IMR-90 (cell line): ENCODE results near the gene FAM180A. TPM values are rescaled to one million over a fixed set of nuclear protein-coding genes. Genes with fewer than 3 reads are reported as not detected.

Experiments
- ATAC-seq: fragments of 200-7000 bp; cut with Tn5 transposase; 2 replicates; pipeline ENCODE4 v1.9.1; 2020; ENCODE audit warnings: low read depth, mild to moderate bottlenecking, moderate library complexity
- BruUV-seq: library from RNA; stranded (reverse); fragments of 400-500 nt; replicated peaks from 2 replicates; lab custom pipeline; 2021; lab: Mats Ljungman, UMichigan
- CTCF ChIA-PET: fragments of 300-600 bp; formaldehyde crosslinking; extraction: SDS; loops from one replicate; lab custom pipeline; 2021; ENCODE audit warnings: antibody characterized with exemption; lab: Yijun Ruan, JAX
- POLR2A ChIA-PET: fragments of 300-600 bp; sonication (Branson Sonifier 250); formaldehyde crosslinking; loops from one replicate; lab custom pipeline; 2022; ENCODE audit warnings: antibody characterized with exemption; ENCODE audit not compliant: unreplicated experiment; lab: Charles Lee
- DNase-seq: peaks from one replicate; pipeline ENCODE4 v3.0.0; 2013
- H2AFZ ChIP-seq: replicated peaks from 2 replicates; pipeline ENCODE3; 2013; ENCODE audit warnings: low read length, mild to moderate bottlenecking; ENCODE audit not compliant: poor library complexity
- H2AK5ac ChIP-seq: 2 replicates; pipeline ENCODE4 v1.6.1; 2013; ENCODE audit warnings: low read depth, low read length, inconsistent platforms
- H2AK9ac ChIP-seq: replicated peaks from 2 replicates; pipeline ENCODE3; 2013; ENCODE audit warnings: mild to moderate bottlenecking, low read depth, low read length, moderate library complexity; ENCODE audit not compliant: poor library complexity
- H2BK120ac ChIP-seq: 2 replicates; pipeline ENCODE4 v1.6.1; 2013; ENCODE audit warnings: low read depth, low read length, inconsistent platforms
- H2BK15ac ChIP-seq: 3 replicates; pipeline ENCODE4 v1.6.1; 2013; ENCODE audit warnings: low read depth, low read length, inconsistent platforms
- H2BK20ac ChIP-seq: 2 replicates; pipeline ENCODE4 v1.6.1; 2013; ENCODE audit warnings: low read depth, mild to moderate bottlenecking, inconsistent platforms, low read length, moderate library complexity
- H2BK5ac ChIP-seq: 2 replicates; pipeline ENCODE4 v1.6.1; 2013; ENCODE audit warnings: mild to moderate bottlenecking, low read depth, low read length, inconsistent platforms; ENCODE audit not compliant: poor library complexity, severe bottlenecking
- H3K14ac ChIP-seq: replicated peaks from 2 replicates; pipeline ENCODE4 v1.6.1; 2013; ENCODE audit warnings: low read depth, low read length, inconsistent platforms
- H3K18ac ChIP-seq: 2 replicates; pipeline ENCODE4 v1.6.1; 2013; ENCODE audit warnings: low read depth, low read length, control low read depth
- H3K23ac ChIP-seq: 2 replicates; pipeline ENCODE4 v1.6.1; 2013; ENCODE audit warnings: low read depth, low read length, inconsistent platforms
- H3K27ac ChIP-seq: 2 replicates; pipeline ENCODE4 v1.5.1; 2013; ENCODE audit warnings: mild to moderate bottlenecking, control low read depth, low read length; ENCODE audit not compliant: insufficient read depth
- H3K27me3 ChIP-seq: 2 replicates; pipeline ENCODE4 v1.6.1; 2013; ENCODE audit warnings: low read length; ENCODE audit not compliant: control insufficient read depth, insufficient read depth
- H3K36me3 ChIP-seq: 2 replicates; pipeline ENCODE4 v1.6.1; 2013; ENCODE audit warnings: low read length, mixed read lengths; ENCODE audit not compliant: control insufficient read depth, insufficient read depth
- H3K4ac ChIP-seq: 2 replicates; pipeline ENCODE4 v1.6.1; 2013; ENCODE audit warnings: low read depth, low read length, inconsistent platforms
- H3K4me1 ChIP-seq: 2 replicates; pipeline ENCODE4 v1.6.1; 2013; ENCODE audit warnings: low read length, mixed read lengths; ENCODE audit not compliant: control insufficient read depth, insufficient read depth
- H3K4me2 ChIP-seq: 2 replicates; pipeline ENCODE4 v1.6.1; 2013; ENCODE audit warnings: low read depth, mild to moderate bottlenecking, control low read depth, low read length, moderate library complexity
- H3K4me3 ChIP-seq: 2 replicates; pipeline ENCODE4 v1.5.1; 2013; ENCODE audit warnings: low read depth, mild to moderate bottlenecking, control low read depth, low read length, moderate library complexity; ENCODE audit not compliant: insufficient read depth
- H3K56ac ChIP-seq: 2 replicates; pipeline ENCODE4 v1.6.1; 2013; ENCODE audit warnings: low read length, inconsistent platforms; ENCODE audit not compliant: insufficient read depth; ENCODE audit errors: extremely low read depth
- H3K79me1 ChIP-seq, 2 experiments: 2 replicates each; pipeline ENCODE4 v1.6.1; 2013; ENCODE audit warnings: low read length in 2 of 2, inconsistent platforms in 1 of 2, low read depth in 1 of 2
- H3K9ac ChIP-seq: 2 replicates; pipeline ENCODE4 v1.6.1; 2013; ENCODE audit warnings: low read depth, low read length, control low read depth
- H3K9me1 ChIP-seq: 2 replicates; pipeline ENCODE4 v1.6.1; 2013; ENCODE audit warnings: low read length, inconsistent platforms; ENCODE audit not compliant: insufficient read depth
- H3K9me3 ChIP-seq: 2 replicates; pipeline ENCODE4 v1.6.1; 2013; ENCODE audit warnings: low read length; ENCODE audit not compliant: control insufficient read depth, insufficient read depth
- H4K20me1 ChIP-seq: 2 replicates; pipeline ENCODE4 v1.6.1; 2013; ENCODE audit warnings: low read length, inconsistent platforms; ENCODE audit not compliant: insufficient read depth
- H4K5ac ChIP-seq: 2 replicates; pipeline ENCODE4 v1.6.1; 2013; ENCODE audit warnings: mild to moderate bottlenecking, low read depth, low read length, control low read depth
- H4K8ac ChIP-seq, 2 experiments: 2 replicates each; pipeline ENCODE4 v1.6.1; 2013; ENCODE audit warnings: low read depth in 2 of 2, low read length in 2 of 2, control low read depth in 1 of 2, inconsistent platforms in 1 of 2
- H4K91ac ChIP-seq: 2 replicates; pipeline ENCODE4 v1.6.1; 2013; ENCODE audit warnings: low read depth, low read length, inconsistent platforms; ENCODE audit not compliant: insufficient read depth
- BHLHE40 ChIP-seq: fragments of 150-350 bp; IDR thresholded peaks from 2 replicates; pipeline ENCODE4 v1.6.1; 2016; ENCODE audit warnings: mild to moderate bottlenecking, low read depth, low read length
- CEBPB ChIP-seq: IDR thresholded peaks from 2 replicates; pipeline ENCODE4 v1.6.1; 2012; ENCODE audit warnings: low read depth, low read length, improper control_type of control experiment
- CHD1 ChIP-seq: IDR thresholded peaks from 2 replicates; pipeline ENCODE4 v1.6.1; 2012; ENCODE audit warnings: low read depth, low read length, improper control_type of control experiment
- CTCF ChIP-seq: conservative IDR thresholded peaks from 2 replicates; pipeline ENCODE4 v1.5.1; 2012; ENCODE audit warnings: mild to moderate bottlenecking, low read depth, low read length, improper control_type of control experiment
- MAFK ChIP-seq: IDR thresholded peaks from 2 replicates; pipeline ENCODE4 v1.6.1; 2012; ENCODE audit warnings: low read depth, low read length, improper control_type of control experiment
- MAZ ChIP-seq: IDR thresholded peaks from 2 replicates; pipeline ENCODE4 v1.6.1; 2012; ENCODE audit warnings: low read depth, mild to moderate bottlenecking, low read length, improper control_type of control experiment, moderate library complexity, borderline replicate concordance
- MXI1 ChIP-seq: IDR thresholded peaks from 2 replicates; pipeline ENCODE4 v1.6.1; 2012; ENCODE audit warnings: low read depth, mild to moderate bottlenecking, low read length, moderate library complexity, borderline replicate concordance
- NFE2L2 ChIP-seq: fragments of 150-350 bp; IDR thresholded peaks from 2 replicates; pipeline ENCODE4 v1.6.1; 2016; ENCODE audit warnings: low read depth, mild to moderate bottlenecking, low read length
- POLR2A ChIP-seq: IDR thresholded peaks from 2 replicates; pipeline ENCODE4 v1.6.1; 2012; ENCODE audit warnings: mild to moderate bottlenecking, low read depth, low read length
- RAD21 ChIP-seq: IDR thresholded peaks from 2 replicates; pipeline ENCODE4 v1.6.1; 2012; ENCODE audit warnings: low read length, improper control_type of control experiment
- RCOR1 ChIP-seq: IDR thresholded peaks from 2 replicates; pipeline ENCODE4 v1.6.1; 2012; ENCODE audit warnings: mild to moderate bottlenecking, low read length, improper control_type of control experiment; ENCODE audit not compliant: insufficient replicate concordance
- RFX5 ChIP-seq: IDR thresholded peaks from 2 replicates; pipeline ENCODE4 v1.8.0; 2012; ENCODE audit warnings: low read depth, mild to moderate bottlenecking, low read length, moderate library complexity
- USF2 ChIP-seq: fragments of 150-350 bp; IDR thresholded peaks from 2 replicates; pipeline ENCODE4 v1.6.1; 2017; ENCODE audit warnings: mild to moderate bottlenecking, antibody characterized with exemption, low read length, low read depth
- whole genome bisulfite sequencing, 2 experiments: methylation state at CpG; one replicate each; pipeline versions ENCODE4 v1.1.5 to v1.1.7; 2013; ENCODE audit warnings: missing lambda C conversion rate in 2 of 2; ENCODE audit not compliant: insufficient read length in 1 of 2; ENCODE audit errors: extremely low coverage in 2 of 2; 5-methylcytosine and 5-hydroxymethylcytosine counted together
- dilution Hi-C: fragments of 300-500 bp; cut with HindIII; formaldehyde crosslinking; loops from one replicate; pipeline ENCODE4 v1.14.3; 2018; ENCODE audit warnings: low sequenced_read_pairs; ENCODE audit not compliant: unreplicated experiment
- in situ Hi-C: fragments of 300-500 bp; cut with MboI; formaldehyde crosslinking; loops from 3 replicates; pipeline ENCODE4 v1.14.3; 2019; ENCODE audit warnings: low sequenced_read_pairs, inconsistent platforms, mixed read lengths
- intact Hi-C: fragments of 100-400 bp; cut with micrococcal nuclease; formaldehyde crosslinking; loops from 2 replicates; pipeline ENCODE4 v1.10.0; 2022
- polyA plus RNA-seq, 3 experiments: library from polyadenylated mRNA; depleted of rRNA; stranded (reverse); fragments of >200 nt; gene quantifications; 2 replicates each; pipeline ENCODE4 v1.2.3, GENCODE V29; 2012; ENCODE audit warnings: low replicate concordance in 1 of 3
- total RNA-seq: library from RNA; depleted of rRNA; stranded (reverse); fragments of >200 nt; gene quantifications from 2 replicates; pipeline ENCODE4 v1.2.3, GENCODE V29; 2012

Gene FAM180A
- total and polyA plus RNA-seq, 2 of the 4 experiments (the other 2 are of a cell fraction): 1.3 to 2.0 TPM

GRCh38 chr7:135798095-135798494, 49.5 kb upstream of the FAM180A start (continued):
- no peak for TF ChIP-seq RCOR1
- TF ChIP-seq MAZ: no peak

GRCh38 chr7:135795846-135796570, 47.4 kb upstream of the FAM180A start:
- Histone ChIP-seq H2AK5ac (no peak overlapping the region), H3K9me1 (no peaks in the 10 kb centered on the region), H3K27ac (peak overlapping the region; percentile 8; the same call in 1 of the 2 replicates), H3K4me2 (no peak overlapping the region), H3K4ac (no peak overlapping the region), H2AFZ (no peak overlapping the region), H3K56ac (no peak overlapping the region), H4K91ac (no peak overlapping the region), H4K20me1 (no peaks in the 10 kb centered on the region), H3K36me3 (no peaks in the 10 kb centered on the region), H2BK15ac (no peak overlapping the region), H3K4me1 (peaks cover 6% of the 10 kb centered on the region), H3K9ac (no peak overlapping the region), H2AK9ac (no peak overlapping the region), H3K9me3 (no peaks in the 10 kb centered on the region), H3K23ac (no peak overlapping the region), H3K4me3 (no peak overlapping the region), H2BK5ac (no peak overlapping the region), H3K27me3 (no peaks in the 10 kb centered on the region), H4K5ac (no peak overlapping the region), H3K79me1 (no peaks in the 10 kb centered on the region), H2BK120ac (no peak overlapping the region), H4K8ac (no peak overlapping the region), H3K14ac (no peak overlapping the region), H3K18ac (peak overlapping the region; percentile 27; the same call in 1 of the 2 replicates), H2BK20ac (no peak overlapping the region)
- BruUV-seq: no TSS peak
- dilution Hi-C loops: no loop called here
- no CpG with 5 or more reads among the region's 2 CpGs for WGBS, 2 experiments
- ChIA-PET CTCF (interaction anchor here (0.9 to 3.5 kb wide), 3 partner anchors 24 to 133 kb away, joined by 3 to 12 read pairs (median 5); partner anchors contain the start of gene STMP1), POLR2A (no interaction called here)
- DNase-seq (no peak), ATAC-seq (peak; percentile 55)
- in situ Hi-C loops: no loop called here
- intact Hi-C loops: loop anchor here (1.0 to 5.0 kb wide), 2 partner anchors 123 to 514 kb away; no protein-coding TSS in a partner anchor
- TF ChIP-seq BHLHE40: no peak
- TF ChIP-seq CTCF: no peak
- no peak for TF ChIP-seq RFX5
- no peak for TF ChIP-seq MAFK
- no peak for TF ChIP-seq RCOR1
- TF ChIP-seq CHD1: no peak
- no peak for TF ChIP-seq POLR2A
- no peak for TF ChIP-seq CEBPB
- no peak for TF ChIP-seq MAZ
- TF ChIP-seq USF2: no peak
- no peak for TF ChIP-seq RAD21
- no peak for TF ChIP-seq MXI1
- TF ChIP-seq NFE2L2: no peak
